ENCODE data around the gene CCDC185.

The CCDC185 gene

DNA sequence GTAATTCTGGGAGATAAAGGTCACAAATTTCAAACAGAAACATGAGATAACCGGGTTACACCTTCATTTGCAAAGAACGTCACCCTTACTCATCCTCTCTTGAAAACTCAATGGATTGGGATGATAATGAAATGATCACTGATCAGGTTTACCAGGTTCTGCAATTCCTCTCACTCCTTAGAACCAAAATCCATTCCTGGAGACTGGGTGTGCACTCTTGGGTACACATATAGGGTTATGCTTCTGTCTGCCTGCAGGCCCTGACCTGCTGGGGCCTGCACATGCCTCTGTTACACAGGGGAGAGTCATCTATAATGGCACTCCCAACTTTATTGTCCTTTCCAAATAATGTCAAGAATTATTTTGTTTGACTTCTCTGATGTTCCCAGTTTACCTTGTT, 37.5 kb upstream of the CCDC185 start:
- DNase-seq, result no peak
- TF ChIP-seq, protein P1, sequence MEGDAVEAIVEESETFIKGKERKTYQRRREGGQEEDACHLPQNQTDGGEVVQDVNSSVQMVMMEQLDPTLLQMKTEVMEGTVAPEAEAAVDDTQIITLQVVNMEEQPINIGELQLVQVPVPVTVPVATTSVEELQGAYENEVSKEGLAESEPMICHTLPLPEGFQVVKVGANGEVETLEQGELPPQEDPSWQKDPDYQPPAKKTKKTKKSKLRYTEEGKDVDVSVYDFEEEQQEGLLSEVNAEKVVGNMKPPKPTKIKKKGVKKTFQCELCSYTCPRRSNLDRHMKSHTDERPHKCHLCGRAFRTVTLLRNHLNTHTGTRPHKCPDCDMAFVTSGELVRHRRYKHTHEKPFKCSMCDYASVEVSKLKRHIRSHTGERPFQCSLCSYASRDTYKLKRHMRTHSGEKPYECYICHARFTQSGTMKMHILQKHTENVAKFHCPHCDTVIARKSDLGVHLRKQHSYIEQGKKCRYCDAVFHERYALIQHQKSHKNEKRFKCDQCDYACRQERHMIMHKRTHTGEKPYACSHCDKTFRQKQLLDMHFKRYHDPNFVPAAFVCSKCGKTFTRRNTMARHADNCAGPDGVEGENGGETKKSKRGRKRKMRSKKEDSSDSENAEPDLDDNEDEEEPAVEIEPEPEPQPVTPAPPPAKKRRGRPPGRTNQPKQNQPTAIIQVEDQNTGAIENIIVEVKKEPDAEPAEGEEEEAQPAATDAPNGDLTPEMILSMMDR (IDR thresholded peaks at IDR 0.05), result no peak
- Mint-ChIP-seq H3K27ac (no peak overlapping the region), H3K4me3 (no peak overlapping the region), H3K27me3 (ENCODE audit: low read depth, poor library complexity) (peaks cover 53% of the 10 kb centered on the region), H3K9me3 (no peaks in the 10 kb centered on the region), H3K36me3 (ENCODE audit: low read depth) (no peaks in the 10 kb centered on the region), H3K4me1 (peaks cover 7% of the 10 kb centered on the region)

- Mint-ChIP-seq H3K4me1 (peaks cover 22% of the 10 kb centered on the region), H3K4me3 (no peak overlapping the region), H3K9me3 (no peaks in the 10 kb centered on the region), H3K27me3 (ENCODE audit: low read depth, poor library complexity) (peaks cover 50% of the 10 kb centered on the region), H3K27ac (no peak overlapping the region), H3K36me3 (ENCODE audit: low read depth) (no peaks in the 10 kb centered on the region)
- TF ChIP-seq, protein P1 (IDR thresholded peaks at IDR 0.05), result no peak
- DNase-seq, result no peak
Observed at GRCh38 chr1:223358826-223359225, 34.4 kb upstream of the CCDC185 start.

GRCh38 chr1:223363057-223363855, 30.0 kb upstream of the CCDC185 start:
- peak; percentile 71 for DNase-seq
- TF ChIP-seq, protein P1 (IDR thresholded peaks at IDR 0.05), result no peak

DNA sequence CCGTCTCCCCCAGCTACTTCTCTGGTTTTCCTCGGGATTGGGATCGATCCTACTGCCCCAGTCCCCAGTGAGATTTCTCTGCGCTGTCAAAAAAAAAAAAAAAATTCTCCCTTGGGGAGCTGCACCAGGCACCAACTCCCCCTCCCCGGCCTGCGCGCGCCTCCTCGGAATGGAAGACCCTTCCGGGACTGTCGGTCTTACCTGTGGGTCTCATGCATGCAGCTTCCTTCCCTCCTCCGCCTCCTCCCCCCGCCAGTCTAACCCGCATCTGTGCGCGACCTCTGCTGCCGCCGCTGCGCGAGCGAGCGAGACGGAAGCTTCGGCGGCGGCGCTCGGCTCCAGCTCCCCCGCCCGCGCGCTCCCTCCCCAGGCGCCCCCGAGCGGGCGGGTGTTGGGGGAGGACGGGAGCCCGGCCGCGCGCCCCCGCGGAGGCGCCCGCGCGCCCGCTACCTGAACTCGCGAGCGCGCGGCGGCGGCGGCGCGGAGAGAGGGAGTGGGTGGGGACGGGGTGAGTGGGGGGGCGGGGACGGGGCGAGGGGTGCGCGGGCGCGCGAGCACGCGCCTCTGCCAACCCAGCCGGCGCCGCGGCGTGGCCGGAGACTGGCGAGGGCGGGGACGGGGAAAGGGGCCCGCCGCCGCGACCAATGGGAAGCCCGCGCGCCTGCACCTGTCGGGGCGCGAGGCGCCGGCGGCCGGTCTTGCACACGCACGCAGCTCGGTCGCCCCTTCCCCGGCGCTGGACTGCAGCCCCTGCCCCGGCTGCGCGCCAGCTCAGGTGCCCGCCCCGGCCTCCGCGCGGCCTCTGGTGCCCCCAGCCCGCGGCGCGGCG, 29.1 kb upstream of the CCDC185 start, which contains the start of gene SUSD4:
TSS of gene SUSD4 (minus strand) at position 321 of the 829 bp plus-strand sequence. CDS start 751 bp downstream, outside the sequence.
- Mint-ChIP-seq H3K36me3 (ENCODE audit: low read depth) (no peaks in the 10 kb centered on the region), H3K27me3 (ENCODE audit: low read depth, poor library complexity) (peaks cover 61% of the 10 kb centered on the region)

More at GRCh38 chr1:223363057-223363855, 30.0 kb upstream of the CCDC185 start:
- Mint-ChIP-seq H3K4me1 (peaks cover 22% of the 10 kb centered on the region), H3K27me3 (ENCODE audit: low read depth, poor library complexity) (peaks cover 61% of the 10 kb centered on the region), H3K27ac (no peak overlapping the region), H3K36me3 (ENCODE audit: low read depth) (no peaks in the 10 kb centered on the region), H3K9me3 (peaks cover 4% of the 10 kb centered on the region), H3K4me3 (peak overlapping the region; percentile 89)

DNA sequence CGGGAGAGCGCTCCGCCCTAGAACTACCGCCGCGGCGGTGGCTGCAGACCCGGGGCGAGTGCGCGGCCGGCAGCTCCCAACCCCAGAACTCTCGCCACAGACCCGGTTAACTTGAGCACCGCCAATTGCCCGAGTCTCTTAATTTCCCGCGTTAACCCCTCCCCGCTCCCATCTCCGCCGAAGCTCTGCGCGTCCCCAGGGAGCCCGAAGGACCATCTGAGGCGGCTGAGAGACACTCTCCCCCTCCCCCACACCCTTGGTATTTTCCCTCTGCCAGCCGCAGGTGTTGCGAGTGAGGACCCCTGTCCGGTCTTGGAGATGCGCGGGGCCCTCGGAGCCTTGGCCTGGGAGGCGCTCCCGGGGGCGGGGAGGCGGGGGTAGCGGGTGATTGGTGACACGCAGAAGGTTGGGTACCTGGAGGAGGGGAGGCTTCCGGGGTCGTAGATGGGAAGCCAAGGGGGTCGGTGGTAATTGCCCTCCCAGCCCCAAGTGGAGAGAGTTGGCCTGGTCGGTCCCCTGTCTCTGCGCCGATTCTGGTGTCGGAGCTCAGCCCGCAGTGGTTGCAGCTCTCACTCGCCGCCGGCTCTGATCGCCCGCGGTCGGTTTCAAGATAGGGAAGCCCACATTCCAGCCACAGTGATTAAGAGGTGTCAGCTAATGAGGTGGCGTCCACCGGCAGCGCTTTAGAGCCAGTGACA, 28.4 kb upstream of the CCDC185 start:
- no peaks in the 10 kb centered on the region for H3K36me3 Mint-ChIP-seq (ENCODE audit: low read depth)
- H3K4me3 Mint-ChIP-seq, result peak overlapping the region; percentile 79
- H3K4me1 Mint-ChIP-seq, result peaks cover 22% of the 10 kb centered on the region
- H3K27me3 Mint-ChIP-seq (ENCODE audit: low read depth, poor library complexity), result peaks cover 58% of the 10 kb centered on the region
- peak; percentile 42 for DNase-seq
- no peak overlapping the region for H3K27ac Mint-ChIP-seq
- H3K9me3 Mint-ChIP-seq, result peaks cover 4% of the 10 kb centered on the region
- TF ChIP-seq, protein P1 (IDR thresholded peaks at IDR 0.05), result no peak

More for the DNA sequence above, 29.1 kb upstream of the CCDC185 start, which contains the start of gene SUSD4:
- Mint-ChIP-seq H3K4me3 (peak within 1 kb of the TSS; percentile 89), H3K4me1 (peaks cover 22% of the 10 kb centered on the region), H3K27ac (no peak within 1 kb of the TSS), H3K9me3 (peaks cover 4% of the 10 kb centered on the region)
- TF ChIP-seq, protein P1 (IDR thresholded peaks at IDR 0.05), result no peak
- DNase-seq, result peak; percentile 72
